Measurements from ENCODE around the gene ZFP64. TPM values are rescaled to one million over a fixed set of nuclear protein-coding genes. Genes with fewer than 3 reads are reported as not detected.

Gene ZFP64
- total RNA-seq, 1 experiment from 2014 or later: 49.8 TPM

DNA sequence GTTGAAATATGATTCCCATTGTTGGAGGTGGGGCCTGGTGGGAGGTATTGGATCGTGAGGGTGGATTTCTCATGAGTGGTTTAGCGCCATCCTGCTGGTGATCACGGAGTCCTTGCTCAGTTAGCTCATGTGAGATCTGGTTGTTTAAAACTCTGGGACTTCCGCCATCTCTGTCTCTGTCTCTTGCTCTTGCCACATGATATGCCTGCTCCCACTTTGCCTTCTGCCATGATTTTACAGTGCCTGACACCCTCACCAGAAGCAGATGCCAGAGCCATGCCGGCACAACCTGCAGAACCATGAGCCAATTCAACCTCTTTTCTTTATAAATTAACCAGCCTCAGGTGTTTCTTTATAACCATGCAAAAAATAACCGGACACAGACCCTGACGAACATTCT is 44.7 kb upstream of the ZFP64 start:
- no peaks in the 10 kb centered on the region for H4K20me1 ChIP-seq (ENCODE audit: insufficient read depth)
- CTCF ChIA-PET: no interaction called here
- H3K9me3 ChIP-seq (ENCODE audit: insufficient read depth, low read depth): no peaks in the 10 kb centered on the region
- intact Hi-C loops (cut with micrococcal nuclease; ENCODE audit: unreplicated experiment): no loop called here
- TF ChIP-seq, protein P1, sequence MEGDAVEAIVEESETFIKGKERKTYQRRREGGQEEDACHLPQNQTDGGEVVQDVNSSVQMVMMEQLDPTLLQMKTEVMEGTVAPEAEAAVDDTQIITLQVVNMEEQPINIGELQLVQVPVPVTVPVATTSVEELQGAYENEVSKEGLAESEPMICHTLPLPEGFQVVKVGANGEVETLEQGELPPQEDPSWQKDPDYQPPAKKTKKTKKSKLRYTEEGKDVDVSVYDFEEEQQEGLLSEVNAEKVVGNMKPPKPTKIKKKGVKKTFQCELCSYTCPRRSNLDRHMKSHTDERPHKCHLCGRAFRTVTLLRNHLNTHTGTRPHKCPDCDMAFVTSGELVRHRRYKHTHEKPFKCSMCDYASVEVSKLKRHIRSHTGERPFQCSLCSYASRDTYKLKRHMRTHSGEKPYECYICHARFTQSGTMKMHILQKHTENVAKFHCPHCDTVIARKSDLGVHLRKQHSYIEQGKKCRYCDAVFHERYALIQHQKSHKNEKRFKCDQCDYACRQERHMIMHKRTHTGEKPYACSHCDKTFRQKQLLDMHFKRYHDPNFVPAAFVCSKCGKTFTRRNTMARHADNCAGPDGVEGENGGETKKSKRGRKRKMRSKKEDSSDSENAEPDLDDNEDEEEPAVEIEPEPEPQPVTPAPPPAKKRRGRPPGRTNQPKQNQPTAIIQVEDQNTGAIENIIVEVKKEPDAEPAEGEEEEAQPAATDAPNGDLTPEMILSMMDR (conservative IDR thresholded peaks at IDR 0.05): no peak
- TF ChIP-seq EZH2 (IDR thresholded peaks at IDR 0.05; ENCODE audit: low read depth): no peak
- no peaks in the 10 kb centered on the region for H3F3A ChIP-seq (ENCODE audit: insufficient read depth, low read depth)
- no peaks in the 10 kb centered on the region for H3K36me3 ChIP-seq (ENCODE audit: low read depth)
- BruUV-seq (replicated peaks): no TSS peak
- no peak overlapping the region for H3K4me2 ChIP-seq
- no peaks in the 10 kb centered on the region for H3K4me1 ChIP-seq (replicated peaks; ENCODE audit: insufficient read depth)
- POLR2A ChIA-PET (ENCODE audit: unreplicated experiment): no interaction called here
- H2AFZ ChIP-seq: no peak overlapping the region
- no peak overlapping the region for H3K4me3 ChIP-seq
- no peak overlapping the region for H3K27ac ChIP-seq
- H3K79me2 ChIP-seq (ENCODE audit: low read depth): no peaks in the 10 kb centered on the region
- peaks cover 62% of the 10 kb centered on the region for H3K27me3 ChIP-seq (ENCODE audit: insufficient read depth, low read depth)
- DNase-seq: no peak
- no peaks in the 10 kb centered on the region for H3K9me2 ChIP-seq (ENCODE audit: insufficient read depth)

DNA sequence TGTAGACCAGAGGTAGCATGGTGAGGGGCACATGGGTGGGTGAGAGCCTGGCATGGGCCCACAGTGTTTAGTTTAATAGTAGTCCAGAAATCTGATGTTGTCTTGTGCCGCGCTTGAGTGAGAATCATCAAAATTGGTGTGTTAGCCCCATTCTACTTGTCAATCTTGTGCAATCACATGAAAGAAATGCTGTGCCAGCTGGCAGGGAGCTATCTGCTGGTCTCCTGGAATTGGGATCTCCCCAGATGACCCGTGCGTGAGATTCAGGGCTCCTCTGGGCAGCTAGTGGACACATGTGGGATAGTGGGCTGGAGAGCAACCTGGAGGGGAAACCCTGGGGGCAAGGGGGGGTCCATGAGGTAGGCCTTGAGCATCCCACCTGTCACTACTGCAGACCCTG is 43.5 kb upstream of the ZFP64 start:
- no peaks in the 10 kb centered on the region for H3K4me1 ChIP-seq (replicated peaks; ENCODE audit: insufficient read depth)
- no peaks in the 10 kb centered on the region for H3K79me2 ChIP-seq (ENCODE audit: low read depth)
- intact Hi-C loops (cut with micrococcal nuclease; ENCODE audit: unreplicated experiment): no loop called here
- no peaks in the 10 kb centered on the region for H3K9me2 ChIP-seq (ENCODE audit: insufficient read depth)
- no peak overlapping the region for H3K4me2 ChIP-seq
- no peak overlapping the region for H3K4me3 ChIP-seq
- no TSS peak for BruUV-seq (replicated peaks)
- DNase-seq: no peak
- POLR2A ChIA-PET (ENCODE audit: unreplicated experiment): no interaction called here
- H3K36me3 ChIP-seq (ENCODE audit: low read depth): no peaks in the 10 kb centered on the region
- no peaks in the 10 kb centered on the region for H3K9me3 ChIP-seq (ENCODE audit: insufficient read depth, low read depth)
- H3K27me3 ChIP-seq (ENCODE audit: insufficient read depth, low read depth): peaks cover 56% of the 10 kb centered on the region
- TF ChIP-seq, protein P1 (conservative IDR thresholded peaks at IDR 0.05): no peak
- no peak for TF ChIP-seq EZH2 (IDR thresholded peaks at IDR 0.05; ENCODE audit: low read depth)
- no peaks in the 10 kb centered on the region for H4K20me1 ChIP-seq (ENCODE audit: insufficient read depth)
- CTCF ChIA-PET: no interaction called here
- no peaks in the 10 kb centered on the region for H3F3A ChIP-seq (ENCODE audit: insufficient read depth, low read depth)
- H3K27ac ChIP-seq: no peak overlapping the region
- no peak overlapping the region for H2AFZ ChIP-seq

DNA sequence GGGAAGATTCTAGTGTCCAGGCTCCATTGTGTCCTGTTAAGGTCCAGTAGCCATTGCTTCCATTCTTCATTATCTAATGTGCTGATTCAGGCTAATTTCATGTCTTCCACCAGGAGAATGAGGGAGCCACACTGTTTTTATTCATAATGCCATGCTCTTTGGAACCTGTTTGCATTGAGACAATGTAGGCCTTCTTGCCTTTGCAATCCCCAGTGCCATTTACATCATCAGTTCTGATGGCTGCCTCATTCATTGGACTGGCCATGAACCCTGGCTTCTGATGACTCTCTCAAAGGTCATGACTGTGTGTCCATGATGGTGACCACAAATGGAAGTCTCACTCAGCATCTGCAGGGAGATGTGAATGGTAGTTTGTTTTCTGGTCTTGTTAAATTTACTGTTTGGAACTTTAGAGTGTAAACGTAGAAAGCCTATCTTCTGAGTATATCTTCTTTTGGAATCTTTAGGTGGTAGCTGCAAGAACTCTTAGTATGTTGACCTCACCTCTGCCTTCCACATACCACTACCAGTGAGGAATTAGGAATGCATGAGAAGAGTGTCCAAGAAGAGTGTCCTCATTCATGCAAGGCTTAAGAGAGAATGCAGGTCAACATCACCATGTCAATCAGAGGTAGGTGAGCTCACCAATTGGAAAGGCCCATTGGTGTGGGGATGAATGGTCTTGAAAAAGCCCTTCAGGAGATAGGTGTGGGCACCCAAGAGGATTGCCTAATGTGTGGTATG is 42.9 kb upstream of the ZFP64 start:
- H3F3A ChIP-seq (ENCODE audit: insufficient read depth, low read depth): no peaks in the 10 kb centered on the region
- TF ChIP-seq, protein P1 (conservative IDR thresholded peaks at IDR 0.05): no peak
- TF ChIP-seq EZH2 (IDR thresholded peaks at IDR 0.05; ENCODE audit: low read depth): no peak
- H3K9me2 ChIP-seq (ENCODE audit: insufficient read depth): no peaks in the 10 kb centered on the region
- no TSS peak for BruUV-seq (replicated peaks)
- no peaks in the 10 kb centered on the region for H4K20me1 ChIP-seq (ENCODE audit: insufficient read depth)
- H3K4me1 ChIP-seq (replicated peaks; ENCODE audit: insufficient read depth): no peaks in the 10 kb centered on the region
- ChIA-PET CTCF (no interaction called here), POLR2A (ENCODE audit: unreplicated experiment) (no interaction called here)
- no peak overlapping the region for H2AFZ ChIP-seq
- no peaks in the 10 kb centered on the region for H3K9me3 ChIP-seq (ENCODE audit: insufficient read depth, low read depth)
- no peak overlapping the region for H3K4me2 ChIP-seq
- H3K27ac ChIP-seq: no peak overlapping the region
- H3K79me2 ChIP-seq (ENCODE audit: low read depth): no peaks in the 10 kb centered on the region
- H3K27me3 ChIP-seq (ENCODE audit: insufficient read depth, low read depth): peaks cover 51% of the 10 kb centered on the region
- H3K4me3 ChIP-seq: no peak overlapping the region
- no peak for DNase-seq
- no peaks in the 10 kb centered on the region for H3K36me3 ChIP-seq (ENCODE audit: low read depth)
- intact Hi-C loops (cut with micrococcal nuclease; ENCODE audit: unreplicated experiment): no loop called here

Data from PC-9 (cell line).